NCI-H82 treated with DMSO at 0.1 percent for 48 hours (cell line): ENCODE results near the gene OR56A5.
"Not testable (repeated sequence)": the region's sequence is repeated elsewhere in the genome, so short reads cannot be mapped to it uniquely, and the experiment has no call there.

Source experiments
- DNase-seq: peaks from one replicate; lab custom pipeline; 2025; ENCODE audit not compliant: unreplicated experiment; lab: John Stamatoyannopoulos, UW

The OR56A5 gene

GRCh38 chr11:5968394-5968793 is at the start of gene OR56A5:
Gene OR56A5 (minus strand): TSS chr11:5968494. CDS start chr11:5968494, 0 bp downstream.
- no peak for DNase-seq

GRCh38 chr11:6013042-6013441 is 44.7 kb upstream of the OR56A5 start:
- no peak for DNase-seq

- no peak for DNase-seq
Observed at GRCh38 chr11:6012035-6012668, 43.9 kb upstream of the OR56A5 start.

- DNase-seq, result no peak
Observed at GRCh38 chr11:6006846-6007245, 38.6 kb upstream of the OR56A5 start, which contains the start of gene OR56A4. Gene OR56A4 (minus strand): TSS chr11:6006946. CDS start chr11:6002992, 3,954 bp downstream.

GRCh38 chr11:6006395-6006794 is 38.1 kb upstream of the OR56A5 start:
- DNase-seq, result no peak

- DNase-seq, result no peak
Observed at GRCh38 chr11:6002202-6002699, 34.0 kb upstream of the OR56A5 start.

- no peak for DNase-seq
Observed at GRCh38 chr11:5994791-5995190, 26.5 kb upstream of the OR56A5 start.

GRCh38 chr11:5992604-5993251 is 24.4 kb upstream of the OR56A5 start:
- no peak for DNase-seq

- DNase-seq, result no peak
Observed at GRCh38 chr11:5992150-5992549, 23.9 kb upstream of the OR56A5 start.

GRCh38 chr11:5989203-5989602 is 20.9 kb upstream of the OR56A5 start:
- no peak for DNase-seq

GRCh38 chr11:5986885-5987284 is 18.6 kb upstream of the OR56A5 start, which contains the start of gene OR52L1:
Gene OR52L1 (minus strand): TSS chr11:5986985. CDS start chr11:5986930, 55 bp downstream.
- no peak for DNase-seq

- no peak for DNase-seq
Observed at GRCh38 chr11:5983443-5983842, 15.1 kb upstream of the OR56A5 start.

- DNase-seq, result no peak
Observed at GRCh38 chr11:5973530-5973929, 5.2 kb upstream of the OR56A5 start.

- DNase-seq, result no peak
Observed at GRCh38 chr11:5967708-5968107, 586 bp downstream of the OR56A5 start.

GRCh38 chr11:5966958-5967357 is 1.3 kb downstream of the OR56A5 start:
- no peak for DNase-seq

- DNase-seq, result not testable (repeated sequence)
Observed at GRCh38 chr11:5960704-5961320, 7.5 kb downstream of the OR56A5 start.

GRCh38 chr11:5955586-5955985 is 12.7 kb downstream of the OR56A5 start:
- no peak for DNase-seq

- no peak for DNase-seq
Observed at GRCh38 chr11:5941951-5942350, 26.3 kb downstream of the OR56A5 start, which contains the start of gene OR56A3. Gene OR56A3 (plus strand): TSS chr11:5942251. CDS start chr11:5947347, 5,096 bp downstream.

- DNase-seq, result no peak
Observed at GRCh38 chr11:5940748-5941147, 27.5 kb downstream of the OR56A5 start.

- no peak for DNase-seq
Observed at GRCh38 chr11:5938603-5938965, 29.7 kb downstream of the OR56A5 start.

GRCh38 chr11:5937868-5938602 is 30.3 kb downstream of the OR56A5 start:
- DNase-seq, result no peak
